NK-92 treated with Interleukin-12 subunit alpha and Interleukin-12 subunit beta, amount 100 ng/mL, for 24 hours (cell line): Measurements from ENCODE around the gene ZNF197.
"Not testable (repeated sequence)": the region's sequence is repeated elsewhere in the genome, so short reads cannot be mapped to it uniquely, and the experiment has no call there.

Experiments
- DNase-seq: peaks from one replicate; lab custom pipeline; 2025; lab: John Stamatoyannopoulos, UW

ZNF197 gene

GRCh38 chr3:44624749-44625480 lies at the start of gene ZNF197:
TSS of gene ZNF197 (plus strand) at chr3:44625036. CDS start at chr3:44629155, 4,119 bp downstream.
- peak; percentile 67 for DNase-seq

DNA sequence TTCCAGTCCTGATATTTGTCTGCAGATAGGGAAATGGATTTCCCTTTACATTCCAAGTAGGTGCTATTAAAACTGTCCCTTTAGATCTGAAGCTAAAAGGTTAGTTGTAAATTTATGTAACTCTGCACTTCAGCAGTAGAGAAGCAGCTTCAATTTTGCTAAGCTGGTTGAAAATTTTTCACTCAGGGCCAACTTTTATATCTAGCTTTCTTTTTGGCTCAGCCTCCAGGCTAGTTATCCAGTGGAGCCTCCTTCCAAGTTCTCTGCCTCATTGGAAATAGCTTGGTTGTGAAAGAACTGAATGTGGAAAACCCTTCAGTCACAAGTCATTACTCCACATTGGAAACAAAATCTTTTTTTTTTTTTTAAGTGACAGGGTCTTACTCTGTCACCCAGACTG lies 48.2 kb upstream of the ZNF197 start:
- no peak for DNase-seq

DNA sequence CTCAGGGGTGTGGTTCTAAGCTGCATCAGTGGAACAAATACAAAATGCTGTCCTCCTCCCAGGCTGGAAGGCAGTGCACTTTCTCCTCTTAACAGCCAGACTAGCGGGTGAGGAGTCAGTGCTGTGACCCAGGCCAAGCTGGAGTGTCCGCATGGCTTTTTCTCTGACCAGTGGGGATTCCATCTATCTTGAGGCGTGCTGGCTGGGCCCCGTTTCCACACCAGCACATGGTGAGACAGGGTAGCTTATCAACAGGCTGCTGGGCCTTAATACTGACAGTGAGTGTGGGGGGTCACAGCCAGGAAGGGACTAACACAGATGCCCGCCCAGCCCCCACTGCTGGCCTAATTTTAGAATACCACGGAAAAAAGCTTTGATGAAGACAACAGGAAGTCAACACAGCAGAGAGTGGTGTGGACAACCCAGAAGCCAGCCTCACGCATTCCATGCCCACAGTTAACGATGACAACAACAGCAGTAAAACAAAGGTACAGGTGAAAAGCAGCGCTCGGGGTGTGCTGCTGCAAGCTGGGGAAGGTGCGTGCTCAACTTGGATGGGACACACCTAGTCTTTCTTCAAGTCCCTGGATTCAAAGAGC lies 47.4 kb upstream of the ZNF197 start:
- DNase-seq: not testable (repeated sequence)

DNA sequence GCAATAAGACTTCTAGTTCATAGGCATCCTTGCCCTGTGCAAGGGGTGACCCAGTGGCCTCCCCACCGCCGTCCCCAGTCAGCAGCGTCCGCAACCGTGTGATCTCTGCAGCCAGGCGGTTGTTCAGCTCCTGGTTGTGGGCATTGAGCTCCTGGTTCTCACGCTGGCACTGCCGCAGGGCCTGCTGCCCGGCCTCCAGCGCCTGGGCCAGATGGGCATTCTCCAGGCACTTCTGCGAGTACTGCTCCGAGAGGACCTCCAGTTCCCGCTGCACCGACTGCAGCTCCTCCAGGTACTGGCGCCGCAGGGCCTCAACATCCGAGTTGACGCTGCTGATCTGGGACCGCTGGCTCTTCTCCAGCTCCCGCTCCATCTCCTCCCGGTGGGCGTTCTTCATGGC lies 46.5 kb upstream of the ZNF197 start:
- not testable (repeated sequence) for DNase-seq

DNA sequence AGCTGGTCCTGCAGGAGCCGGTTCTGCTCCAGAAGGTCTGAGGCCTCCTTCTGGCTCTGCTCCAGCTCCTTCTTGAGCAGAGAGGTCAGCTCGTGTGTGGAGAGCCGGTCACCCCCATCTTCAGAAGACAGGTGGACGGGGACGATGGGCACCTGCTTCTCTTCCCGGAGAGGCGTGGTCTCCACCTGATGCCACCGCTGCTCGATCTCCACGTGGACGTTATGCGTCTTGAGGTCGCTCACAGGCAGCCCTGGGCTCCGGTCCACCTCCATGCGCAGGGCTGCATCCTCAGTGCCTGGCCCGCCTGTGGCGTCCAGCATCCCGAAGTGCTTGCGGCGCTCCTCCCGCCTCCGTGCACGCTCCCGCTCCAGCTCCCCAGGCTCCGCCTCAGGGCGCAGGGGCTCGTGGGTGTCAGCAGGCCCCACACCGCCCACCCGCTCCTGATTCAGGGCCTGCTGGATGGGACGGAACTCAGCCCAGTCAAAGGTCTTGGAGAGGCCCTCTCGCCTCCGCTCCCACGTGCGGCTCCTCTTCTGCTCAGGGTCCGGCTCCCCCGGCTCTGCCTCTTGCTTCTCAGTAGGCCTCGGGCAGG lies 45.8 kb upstream of the ZNF197 start:
- DNase-seq: not testable (repeated sequence)

DNA sequence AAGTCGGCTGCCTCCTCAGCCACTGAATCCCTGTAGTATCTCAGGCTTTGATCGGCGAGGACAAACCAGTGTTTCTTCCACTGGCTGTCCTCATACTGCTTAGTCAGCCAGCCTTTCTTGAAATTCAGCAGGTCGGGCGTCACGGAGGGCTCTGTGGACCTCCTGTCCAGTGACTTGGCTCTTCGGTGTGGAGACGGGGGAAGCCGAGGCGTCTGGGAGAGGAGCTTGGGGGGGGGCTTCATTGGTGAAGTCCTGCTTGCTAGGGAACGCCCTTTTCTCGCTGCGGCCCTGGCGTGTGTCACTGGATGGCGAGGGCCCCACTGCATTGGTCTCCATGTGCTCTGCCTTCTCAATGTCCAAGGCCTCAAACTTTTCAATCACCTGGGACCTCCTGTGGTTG lies 45.1 kb upstream of the ZNF197 start:
- not testable (repeated sequence) for DNase-seq

DNA sequence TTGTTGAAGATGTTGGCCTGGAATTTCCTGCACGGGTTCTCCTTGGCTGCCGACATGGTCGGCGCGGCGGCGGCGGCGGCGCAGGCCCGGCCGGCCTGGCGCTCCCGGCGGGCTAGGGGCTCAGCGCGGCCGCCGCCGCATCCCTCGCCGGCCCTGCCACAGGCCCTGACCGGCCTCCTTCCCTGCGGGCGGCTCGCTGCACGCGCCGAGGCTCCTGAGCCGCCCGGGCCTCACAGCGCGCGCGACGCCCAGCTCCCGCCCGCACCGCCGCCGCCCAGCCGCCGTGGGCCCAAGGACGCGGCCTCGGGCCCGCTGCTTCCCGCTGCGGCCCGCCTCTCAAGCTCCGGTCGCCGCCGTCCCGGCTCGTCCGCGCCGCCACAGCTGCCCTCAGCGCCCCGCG lies 43.9 kb upstream of the ZNF197 start:
- DNase-seq: not testable (repeated sequence)

DNA sequence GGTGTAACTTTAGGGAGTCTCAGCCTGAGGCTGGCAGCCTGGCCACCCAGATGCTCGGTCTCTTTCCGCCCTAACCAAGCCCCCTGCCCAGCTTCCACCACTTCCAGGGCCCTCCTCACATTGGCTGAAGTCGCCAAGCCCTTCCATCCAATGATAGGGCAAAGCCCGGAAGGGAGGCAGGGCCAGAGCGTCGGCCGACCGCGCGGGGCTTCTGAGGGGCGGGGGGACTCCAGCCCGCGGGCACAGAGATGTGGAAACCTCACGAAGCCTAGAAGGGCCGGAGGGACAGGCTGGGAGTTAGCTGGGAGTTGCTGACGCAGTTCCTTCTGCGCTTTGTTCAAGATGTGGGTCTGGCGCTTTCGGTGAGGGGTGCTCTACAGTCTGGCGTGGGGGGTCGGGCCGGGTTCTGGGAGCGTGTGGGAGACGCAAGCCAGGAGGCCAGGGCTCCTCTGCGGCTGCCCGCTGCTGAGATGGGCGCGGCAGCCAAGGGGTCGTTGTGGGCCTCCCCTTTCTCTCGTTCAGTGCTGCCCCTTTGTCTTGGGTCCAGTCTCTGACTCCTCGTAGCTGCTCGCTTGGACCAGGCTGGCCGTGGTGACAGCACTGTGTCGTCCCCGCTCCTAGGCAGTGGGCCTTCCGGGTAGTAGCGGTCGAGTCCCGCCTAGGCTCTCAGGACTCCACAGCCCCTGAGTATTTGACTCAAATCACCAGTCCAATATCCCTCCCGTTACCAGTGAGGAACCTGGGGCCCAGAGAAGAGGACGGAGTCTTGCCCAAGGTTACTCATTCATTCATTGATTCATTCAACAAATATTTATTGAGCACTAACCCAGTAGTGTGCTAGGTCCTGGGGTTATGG lies 40.0 kb upstream of the ZNF197 start, which contains the start of gene ZNF660:
ZNF660 (plus strand) TSS at position 319 of the 856 bp plus-strand sequence. CDS start 9,230 bp downstream, outside the sequence.
- no peak for DNase-seq

DNA sequence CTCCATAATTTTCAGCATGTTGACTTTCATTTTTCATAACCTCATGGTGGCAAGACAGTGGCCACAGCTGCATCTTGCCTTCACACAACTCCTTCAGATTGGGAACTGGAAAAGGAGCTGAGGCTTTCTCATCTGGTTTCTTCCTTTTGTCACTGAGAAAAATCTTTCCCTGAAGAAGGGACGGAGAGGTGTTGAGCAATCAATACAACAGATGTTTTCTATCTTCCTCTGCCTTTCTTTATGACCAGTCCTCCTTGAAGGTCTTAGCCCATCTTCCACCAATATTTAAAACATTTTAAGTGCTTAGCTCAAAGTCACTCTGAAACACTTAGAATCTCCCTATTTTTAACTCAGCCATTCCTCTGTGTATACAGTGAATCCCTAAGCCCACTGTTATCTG lies 28.2 kb upstream of the ZNF197 start:
- no peak for DNase-seq

DNA sequence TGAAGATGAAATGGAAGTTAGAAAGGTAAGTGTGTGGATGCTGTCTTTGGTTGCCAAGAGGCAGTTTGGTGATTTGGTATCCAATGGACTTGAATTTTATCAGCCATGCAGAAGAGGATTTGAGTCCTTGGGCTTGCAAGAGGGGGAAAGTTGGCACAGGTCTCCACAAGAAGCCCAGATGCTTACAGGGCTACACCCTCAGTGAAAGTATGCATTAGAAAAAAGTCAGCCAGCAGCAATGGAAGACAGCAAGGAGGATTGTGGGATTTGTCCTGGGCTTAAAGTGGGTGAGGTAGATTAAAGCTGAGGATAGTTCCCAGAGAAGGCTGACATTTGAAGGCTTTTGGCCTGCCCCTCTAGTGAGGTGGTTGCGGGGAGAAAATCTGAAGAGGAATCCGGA lies 23.1 kb upstream of the ZNF197 start:
- no peak for DNase-seq

DNA sequence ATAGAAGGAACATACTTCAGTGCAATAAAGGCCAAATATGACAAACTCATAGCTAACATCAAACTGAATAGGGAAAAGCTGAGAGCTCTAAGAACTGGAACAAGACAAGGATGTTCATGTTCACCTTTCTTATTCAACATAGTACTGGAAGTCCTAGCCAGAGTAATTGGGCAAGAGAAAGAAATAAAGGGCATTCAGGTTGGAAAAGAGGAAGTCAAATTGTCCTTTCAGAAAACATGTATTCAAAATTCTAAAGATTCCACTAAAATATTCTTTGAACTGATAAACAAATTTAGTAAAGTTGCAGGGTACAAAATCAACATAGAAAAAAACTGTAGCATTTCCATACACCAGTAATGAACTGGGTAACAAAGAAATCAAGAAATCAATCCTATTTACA lies 12.2 kb upstream of the ZNF197 start:
- DNase-seq: no peak

DNA sequence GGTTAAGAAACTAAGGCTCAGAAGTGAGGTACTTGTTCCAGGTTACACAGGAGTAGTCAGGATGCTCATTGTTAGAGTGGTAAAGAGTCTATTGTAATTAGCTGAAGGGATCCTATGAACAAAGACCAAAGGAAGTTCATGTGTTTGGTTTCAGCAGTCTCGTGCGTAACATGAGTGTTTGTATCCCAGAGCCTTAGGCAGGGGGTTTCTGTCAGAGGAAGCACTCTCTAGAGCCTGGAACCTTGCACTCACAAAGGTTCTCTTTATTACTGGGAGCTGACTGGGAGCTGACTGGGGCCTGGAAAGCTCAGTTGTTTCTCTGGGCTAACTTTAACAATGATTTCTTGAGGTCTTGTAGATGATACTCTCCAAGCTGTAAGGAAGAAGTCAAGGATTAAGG lies 3.9 kb downstream of the ZNF197 start:
- no peak for DNase-seq

DNA sequence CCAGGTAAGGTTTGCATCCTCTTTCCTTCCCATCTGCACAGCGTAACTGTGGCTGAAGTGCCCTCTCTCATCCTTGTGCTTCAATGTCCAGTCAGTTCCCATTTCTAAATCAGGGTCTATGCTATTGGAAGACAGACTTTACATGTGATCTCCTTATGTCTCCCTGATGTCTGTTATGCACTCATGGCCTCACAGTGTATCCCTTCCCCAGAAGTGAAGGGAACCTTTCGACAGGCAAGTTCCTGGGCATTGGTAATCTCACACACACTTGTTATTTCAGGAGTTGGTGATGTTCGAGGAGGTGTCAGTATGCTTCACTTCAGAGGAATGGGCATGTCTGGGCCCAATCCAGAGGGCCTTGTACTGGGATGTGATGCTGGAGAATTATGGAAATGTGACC lies 7.4 kb downstream of the ZNF197 start:
- no peak for DNase-seq

- DNase-seq: no peak
Measured at GRCh38 chr3:44642337-44642736, 17.5 kb downstream of the ZNF197 start.

DNA sequence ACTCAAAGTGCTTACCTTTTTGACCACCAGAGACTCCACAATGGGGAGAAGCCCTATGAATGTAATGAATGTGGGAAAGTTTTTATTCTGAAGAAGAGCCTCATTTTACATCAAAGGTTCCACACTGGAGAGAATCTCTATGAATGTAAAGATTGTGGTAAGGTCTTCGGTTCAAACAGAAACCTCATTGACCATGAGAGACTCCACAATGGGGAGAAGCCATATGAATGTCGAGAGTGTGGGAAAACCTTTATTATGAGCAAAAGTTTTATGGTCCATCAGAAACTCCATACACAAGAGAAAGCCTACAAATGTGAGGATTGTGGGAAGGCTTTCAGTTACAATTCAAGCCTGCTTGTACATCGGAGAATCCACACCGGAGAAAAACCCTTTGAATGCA lies 18.2 kb downstream of the ZNF197 start:
- no peak for DNase-seq

GRCh38 chr3:44647771-44648170 lies 22.9 kb downstream of the ZNF197 start:
- no peak for DNase-seq

GRCh38 chr3:44648564-44649229 lies 23.9 kb downstream of the ZNF197 start, which contains the start of gene ZNF35:
TSS of gene ZNF35 (plus strand) at chr3:44648732. CDS start at chr3:44651068, 2,336 bp downstream.
- peak; percentile 64 for DNase-seq

- no peak for DNase-seq
Measured at GRCh38 chr3:44649709-44650108, 24.9 kb downstream of the ZNF197 start.

DNA sequence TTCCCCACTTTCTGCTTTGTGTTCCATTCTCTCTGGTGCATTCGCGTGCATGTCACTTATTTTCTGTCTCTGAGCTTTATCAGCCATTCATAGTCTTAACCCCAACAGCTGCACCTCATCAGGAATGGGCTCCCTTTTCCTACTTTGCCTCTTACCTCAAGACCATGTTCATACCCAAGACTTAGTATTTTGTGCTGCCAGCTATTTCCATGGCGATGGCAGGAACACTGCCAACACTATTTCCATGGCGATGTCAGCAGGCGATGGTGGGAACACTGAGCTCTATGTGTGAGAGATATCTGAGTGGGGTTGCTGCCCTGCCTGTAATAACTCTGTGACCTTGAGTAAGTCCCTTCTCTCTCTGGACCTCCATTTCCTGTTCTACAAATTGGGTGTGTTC lies 29.2 kb downstream of the ZNF197 start:
- no peak for DNase-seq

DNA sequence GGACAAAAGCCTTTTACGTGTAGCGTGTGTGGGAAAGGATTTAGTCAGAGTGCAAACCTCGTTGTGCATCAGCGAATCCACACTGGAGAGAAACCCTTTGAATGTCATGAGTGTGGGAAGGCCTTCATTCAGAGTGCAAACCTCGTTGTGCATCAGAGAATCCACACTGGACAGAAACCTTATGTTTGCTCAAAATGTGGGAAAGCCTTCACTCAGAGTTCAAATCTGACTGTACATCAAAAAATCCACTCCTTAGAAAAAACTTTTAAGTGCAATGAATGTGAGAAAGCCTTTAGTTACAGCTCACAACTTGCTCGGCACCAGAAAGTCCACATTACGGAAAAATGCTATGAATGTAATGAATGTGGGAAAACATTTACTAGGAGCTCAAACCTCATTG lies 34.2 kb downstream of the ZNF197 start:
- DNase-seq: no peak

- DNase-seq: no peak
Measured at GRCh38 chr3:44659434-44659833, 34.6 kb downstream of the ZNF197 start.

DNA sequence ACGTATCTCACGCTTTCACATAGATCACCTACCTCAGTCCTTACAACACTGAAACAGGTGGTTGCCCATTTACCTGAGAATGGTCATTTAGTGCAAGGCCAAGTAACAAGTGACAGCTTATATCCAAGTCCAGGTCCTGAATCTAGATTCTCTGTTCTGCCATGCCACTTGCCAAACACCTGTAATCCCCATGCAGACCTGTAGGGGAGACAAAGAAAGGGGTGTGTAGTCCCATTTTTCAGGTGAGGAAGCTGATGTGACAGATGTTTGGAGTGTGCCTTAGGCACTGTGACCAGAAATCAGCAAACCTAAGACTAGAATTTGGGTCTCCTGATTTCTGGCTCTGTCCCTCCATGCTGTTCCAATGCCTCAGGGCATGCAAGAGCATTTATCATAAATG lies 36.4 kb downstream of the ZNF197 start:
- no peak for DNase-seq
